HCT116 (cell line): ENCODE measurements around the gene ADAMTS13. TPM values are rescaled to one million over a fixed set of nuclear protein-coding genes. Genes with fewer than 3 reads are reported as not detected.
A peak's percentile ranks its signal among the peaks of the same experiment; 100 is the strongest.

Source experiments
- ATAC-seq: fragments of 200-7000 bp; cut with Tn5 transposase; 2 replicates; pipeline ENCODE4 v1.9.1; 2020; ENCODE audit warnings: mild to moderate bottlenecking, moderate library complexity
- BruUV-seq: library from RNA; stranded (reverse); fragments of 400-500 nt; replicated peaks from 2 replicates; lab custom pipeline; 2021; lab: Mats Ljungman, UMichigan
- CTCF ChIA-PET: fragments of 300-600 bp; sonication (Branson Sonifier 250); formaldehyde crosslinking; loops from one replicate; lab custom pipeline; 2021; ENCODE audit warnings: antibody characterized with exemption; lab: Charles Lee
- POLR2A ChIA-PET: fragments of 300-600, 350-600 bp; sonication (Branson Sonifier 250); formaldehyde crosslinking; loops from one replicate; lab custom pipeline; 2021; ENCODE audit warnings: antibody characterized with exemption; lab: Charles Lee
- RAD21 ChIA-PET, 2 experiments: fragments of 300-600 bp; sonication (Branson Sonifier 250); formaldehyde crosslinking; loops; one replicate each; lab custom pipeline; 2023; ENCODE audit warnings: low total read pairs in 2 of 2; ENCODE audit not compliant: uncharacterized antibody in 2 of 2, unreplicated experiment in 2 of 2, low non-redundant PET in 1 of 2; lab: Charles Lee
- DNase-seq: peaks from one replicate; pipeline ENCODE4 v3.0.0-alpha.2; 2010; ENCODE audit warnings: low read depth, low spot score
- H2AFZ ChIP-seq: fragments of 200-600 bp; shearing (Covaris generic), sonication (generic); 2 replicates; pipeline ENCODE4 v1.6.1; 2017; ENCODE audit warnings: low read depth, mixed run types, mixed read lengths, antibody characterized with exemption, low read length; ENCODE audit not compliant: poor library complexity, severe bottlenecking
- H3K27ac ChIP-seq: 2 replicates; pipeline ENCODE4 v1.5.1; 2012; ENCODE audit warnings: low read depth, low read length
- H3K27me3 ChIP-seq: fragments of 200-600 bp; sonication (generic); 2 replicates; pipeline ENCODE4 v1.6.1; 2016; ENCODE audit warnings: mixed run types, low read length, mixed read lengths; ENCODE audit not compliant: insufficient read depth
- H3K36me3 ChIP-seq, 2 experiments: fragments of 200-500 bp in 1 of 2; fragments of 200-600 bp in 1 of 2; sonication (Bioruptor generic) in 1 of 2; sonication (generic) in 1 of 2; 2 replicates each; pipeline versions ENCODE4 v1.5.1 to v1.6.1; 2014 to 2016; ENCODE audit warnings: low read length in 2 of 2, inconsistent platforms in 1 of 2, mixed read lengths in 1 of 2, mixed run types in 1 of 2; ENCODE audit not compliant: insufficient read depth in 2 of 2, control insufficient read depth in 1 of 2
- H3K4me1 ChIP-seq, 2 experiments: fragments of 200-600 bp in 1 of 2; sonication (generic) in 1 of 2; 2 replicates each; pipeline versions ENCODE4 v1.5.1 to v1.6.1; 2012 to 2017; ENCODE audit warnings: low read length in 2 of 2, inconsistent platforms in 1 of 2, mild to moderate bottlenecking in 1 of 2, mixed read lengths in 1 of 2, mixed run types in 1 of 2, moderate library complexity in 1 of 2; ENCODE audit not compliant: insufficient read depth in 2 of 2, control insufficient read depth in 1 of 2
- H3K4me2 ChIP-seq: fragments of 200-600 bp; sonication (generic); 2 replicates; pipeline ENCODE4 v1.6.1; 2017; ENCODE audit warnings: mixed run types, low read length, mixed read lengths
- H3K4me3 ChIP-seq, 2 experiments: fragments of 200-600 bp in 1 of 2; sonication (generic) in 1 of 2; replicated peaks in 1 of 2; 2 replicates each; pipeline ENCODE4 v1.5.1; 2011 to 2016; ENCODE audit warnings: low read length in 2 of 2, control low read depth in 1 of 2, low read depth in 1 of 2, mild to moderate bottlenecking in 1 of 2, mixed read lengths in 1 of 2, mixed run types in 1 of 2
- H3K79me2 ChIP-seq: fragments of 200-600 bp; sonication (generic); 2 replicates; pipeline ENCODE4 v1.6.1; 2017; ENCODE audit warnings: mild to moderate bottlenecking, mixed run types, low read length, moderate library complexity, mixed read lengths; ENCODE audit not compliant: insufficient read depth
- H3K9ac ChIP-seq: fragments of 200-600 bp; sonication (generic); 2 replicates; pipeline ENCODE4 v1.6.1; 2016; ENCODE audit warnings: low read length, mixed read lengths
- H3K9me2 ChIP-seq: fragments of 200-600 bp; sonication (generic), shearing (Covaris generic); 2 replicates; pipeline ENCODE4 v1.6.1; 2017; ENCODE audit warnings: mixed run types, mild to moderate bottlenecking, moderate library complexity; ENCODE audit not compliant: insufficient read depth
- H3K9me3 ChIP-seq, 2 experiments: fragments of 200-500 bp in 1 of 2; fragments of 200-600 bp in 1 of 2; sonication (Bioruptor generic) in 1 of 2; sonication (generic) in 1 of 2; 2 replicates each; pipeline ENCODE4 v1.6.1; 2014 to 2017; ENCODE audit warnings: low read length in 2 of 2, mixed read lengths in 2 of 2, inconsistent platforms in 1 of 2, low read depth in 1 of 2, mild to moderate bottlenecking in 1 of 2, mixed run types in 1 of 2, moderate library complexity in 1 of 2; ENCODE audit not compliant: control insufficient read depth in 1 of 2, insufficient read depth in 1 of 2
- H4K20me1 ChIP-seq: fragments of 200-600 bp; sonication (generic), shearing (Covaris generic); 2 replicates; pipeline ENCODE4 v1.6.1; 2017; ENCODE audit warnings: mixed run types, mild to moderate bottlenecking, moderate library complexity; ENCODE audit not compliant: insufficient read depth
- CTCF ChIP-seq, 3 experiments: fragments of 200-600 bp in 1 of 3; sonication (generic) in 1 of 3; IDR thresholded peaks in 2 of 3; conservative IDR thresholded peaks in 1 of 3; 2 replicates each; pipeline ENCODE4 v1.5.1; 2012 to 2017; ENCODE audit warnings: low read depth in 2 of 3, low read length in 2 of 3, antibody characterized with exemption in 1 of 3, borderline replicate concordance in 1 of 3, control low read depth in 1 of 3, mild to moderate bottlenecking in 1 of 3, mixed read lengths in 1 of 3, mixed run types in 1 of 3, moderate library complexity in 1 of 3; ENCODE audit not compliant: insufficient read depth in 1 of 3
- EGR1 ChIP-seq: IDR thresholded peaks from 2 replicates; pipeline ENCODE4 v1.6.1; 2012; ENCODE audit warnings: low read depth
- EZH2 ChIP-seq: fragments of 200-600 bp; sonication (generic); IDR thresholded peaks from 2 replicates; pipeline ENCODE4 v1.6.1; 2017; ENCODE audit warnings: antibody characterized with exemption, mixed run types
- JUND ChIP-seq: IDR thresholded peaks from 2 replicates; pipeline ENCODE4 v1.6.1; 2012
- MAX ChIP-seq: IDR thresholded peaks from 2 replicates; pipeline ENCODE4 v1.6.1; 2012
- POLR2AphosphoS5 ChIP-seq: IDR thresholded peaks from 2 replicates; pipeline ENCODE4 v1.6.1; 2011; ENCODE audit warnings: mild to moderate bottlenecking, low read depth, low read length, moderate library complexity
- REST ChIP-seq: IDR thresholded peaks from 2 replicates; pipeline ENCODE4 v1.6.1; 2012; ENCODE audit warnings: low read depth
- SRF ChIP-seq: IDR thresholded peaks from 2 replicates; pipeline ENCODE4 v1.6.1; 2012; ENCODE audit warnings: low read depth
- TCF7L2 ChIP-seq: IDR thresholded peaks from 2 replicates; pipeline ENCODE4 v1.7.0; 2011; ENCODE audit warnings: borderline replicate concordance, inconsistent platforms; ENCODE audit not compliant: insufficient read depth, insufficient read length; ENCODE audit errors: extremely low read depth
- intact Hi-C: fragments of 100-400 bp; cut with micrococcal nuclease; formaldehyde crosslinking; loops from 2 replicates; pipeline ENCODE4 v1.10.0; 2022
- total RNA-seq: library from RNA; stranded (reverse); gene quantifications from one replicate; pipeline ENCODE4 v1.2.1, GENCODE V29; 2021; ENCODE audit not compliant: unreplicated experiment
- TF ChIP-seq, protein P1 (sequence below): IDR thresholded peaks from 2 replicates; pipeline ENCODE4 v1.6.1; 2011; ENCODE audit warnings: mild to moderate bottlenecking, low read length, moderate library complexity; ENCODE audit not compliant: insufficient replicate concordance; ENCODE audit errors: extremely low read depth

The ADAMTS13 gene
- total RNA-seq, 1 experiment from 2014 or later, result 9.2 TPM

- no peak for TF ChIP-seq JUND
- TF ChIP-seq POLR2AphosphoS5, result no peak
- no peak for TF ChIP-seq SRF
- no peak for TF ChIP-seq TCF7L2
- TF ChIP-seq, all 23 proteins: peak for 0
Measured at GRCh38 chr9:133430244-133430643, 8.1 kb downstream of the ADAMTS13 start (continued).

GRCh38 chr9:133433351-133433843 is 11.2 kb downstream of the ADAMTS13 start:
- Histone ChIP-seq H3K9me3 (no peaks in the 10 kb centered on the region), H3K79me2 (no peaks in the 10 kb centered on the region), H3K36me3 (no peaks in the 10 kb centered on the region), H3K9me2 (no peaks in the 10 kb centered on the region), H3K27me3 (no peaks in the 10 kb centered on the region), H3K9ac (no peak overlapping the region), H2AFZ (no peak overlapping the region), H3K4me2 (no peak overlapping the region), H4K20me1 (no peaks in the 10 kb centered on the region), H3K4me3 (no peak overlapping the region), H3K27ac (no peak overlapping the region), H3K4me1 (no peaks in the 10 kb centered on the region)
- no TSS peak for BruUV-seq
- TF ChIP-seq, protein P1, sequence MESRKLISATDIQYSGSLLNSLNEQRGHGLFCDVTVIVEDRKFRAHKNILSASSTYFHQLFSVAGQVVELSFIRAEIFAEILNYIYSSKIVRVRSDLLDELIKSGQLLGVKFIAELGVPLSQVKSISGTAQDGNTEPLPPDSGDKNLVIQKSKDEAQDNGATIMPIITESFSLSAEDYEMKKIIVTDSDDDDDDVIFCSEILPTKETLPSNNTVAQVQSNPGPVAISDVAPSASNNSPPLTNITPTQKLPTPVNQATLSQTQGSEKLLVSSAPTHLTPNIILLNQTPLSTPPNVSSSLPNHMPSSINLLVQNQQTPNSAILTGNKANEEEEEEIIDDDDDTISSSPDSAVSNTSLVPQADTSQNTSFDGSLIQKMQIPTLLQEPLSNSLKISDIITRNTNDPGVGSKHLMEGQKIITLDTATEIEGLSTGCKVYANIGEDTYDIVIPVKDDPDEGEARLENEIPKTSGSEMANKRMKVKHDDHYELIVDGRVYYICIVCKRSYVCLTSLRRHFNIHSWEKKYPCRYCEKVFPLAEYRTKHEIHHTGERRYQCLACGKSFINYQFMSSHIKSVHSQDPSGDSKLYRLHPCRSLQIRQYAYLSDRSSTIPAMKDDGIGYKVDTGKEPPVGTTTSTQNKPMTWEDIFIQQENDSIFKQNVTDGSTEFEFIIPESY, result no peak
- TF ChIP-seq EZH2 (no peak), MAX (no peak), EGR1 (no peak), CTCF (IDR thresholded peaks at IDR 0.05 in 2 of 3, conservative IDR thresholded peaks at IDR 0.05 in 1 of 3; ENCODE audit: borderline replicate concordance in 1 of 3, insufficient read depth in 1 of 3, low read depth in 2 of 3, low read length in 2 of 3) (0 out of 6 replicates have a peak, but pooled peaks of 1 of the 3 experiments have one; percentile 9), REST (no peak)
- ChIA-PET POLR2A (no interaction called here), CTCF (no interaction called here), RAD21 (no interaction called here)
- DNase-seq, result no peak
- intact Hi-C loops, result no loop called here
- ATAC-seq, result no peak
